Endothelial cell of umbilical vein (primary cell): ENCODE data around the gene RASSF3. TPM values are rescaled to one million over a fixed set of nuclear protein-coding genes. Genes with fewer than 3 reads are reported as not detected.
A peak's percentile ranks its signal among the peaks of the same experiment; 100 is the strongest.

Source experiments
- BruUV-seq: library from RNA; stranded (reverse); fragments of 400-500 nt; replicated peaks from 2 replicates; lab custom pipeline; 2021; lab: Mats Ljungman, UMichigan
- CTCF ChIA-PET: fragments of 300-600, 350-600 bp; sonication (Branson Sonifier 250); formaldehyde crosslinking; loops from one replicate; lab custom pipeline; 2021; ENCODE audit warnings: antibody characterized with exemption, inconsistent platforms; lab: Charles Lee
- POLR2A ChIA-PET: fragments of 300-600, 350-600 bp; sonication (Branson Sonifier 250); formaldehyde crosslinking; loops from one replicate; lab custom pipeline; 2021; ENCODE audit warnings: antibody characterized with exemption, inconsistent platforms; lab: Charles Lee
- DNase-seq: peaks from one replicate; pipeline ENCODE4 v3.0.0-alpha.2; 2011; ENCODE audit warnings: low read depth, low spot score
- FAIRE-seq: peaks from 2 replicates; lab custom pipeline; 2011; peaks lifted over from hg19 to GRCh38; lab: Jason Lieb, UNC
- H2AFZ ChIP-seq: 2 replicates; pipeline ENCODE4 v1.6.0; 2012; ENCODE audit warnings: low read depth, low read length, control low read depth, inconsistent platforms
- H3K27ac ChIP-seq: 2 replicates; pipeline ENCODE4 v1.5.1; 2011; ENCODE audit warnings: low read depth, mild to moderate bottlenecking, control low read depth, low read length, moderate library complexity; ENCODE audit not compliant: insufficient read depth
- H3K27me3 ChIP-seq, 2 experiments: 2 replicates each; pipeline versions ENCODE4 v1.6.0 to v1.6.1; 2011; ENCODE audit warnings: low read length in 2 of 2, mixed read lengths in 1 of 2; ENCODE audit not compliant: control insufficient read depth in 2 of 2, insufficient read depth in 2 of 2
- H3K36me3 ChIP-seq, 2 experiments: 2 replicates in 1 of 2; 3 replicates in 1 of 2; pipeline ENCODE4 v1.5.1; 2011; ENCODE audit warnings: low read length in 2 of 2, mild to moderate bottlenecking in 1 of 2, moderate library complexity in 1 of 2; ENCODE audit not compliant: control insufficient read depth in 2 of 2, insufficient read depth in 2 of 2; ENCODE audit errors: extremely low read depth in 1 of 2
- H3K4me1 ChIP-seq: 3 replicates; pipeline ENCODE4 v1.5.1; 2011; ENCODE audit warnings: mild to moderate bottlenecking, low read length; ENCODE audit not compliant: control insufficient read depth, insufficient read depth; ENCODE audit errors: extremely low read depth
- H3K4me2 ChIP-seq: 2 replicates; pipeline ENCODE4 v1.6.1; 2011; ENCODE audit warnings: low read length, control low read depth, mixed read lengths; ENCODE audit not compliant: insufficient read depth
- H3K4me3 ChIP-seq, 3 experiments: fragments of 200-600 bp in 1 of 3; sonication (generic), shearing (Covaris generic) in 1 of 3; replicated peaks in 1 of 3; 2 replicates each; pipeline ENCODE4 v1.5.1; 2011 to 2016; ENCODE audit warnings: control low read depth in 3 of 3, low read length in 3 of 3, mild to moderate bottlenecking in 2 of 3, inconsistent platforms in 1 of 3, low read depth in 1 of 3, moderate library complexity in 1 of 3; ENCODE audit not compliant: insufficient read depth in 1 of 3
- H3K79me2 ChIP-seq: 2 replicates; pipeline ENCODE4 v1.6.0; 2012; ENCODE audit warnings: low read length, inconsistent platforms; ENCODE audit not compliant: control insufficient read depth, insufficient read depth
- H3K9ac ChIP-seq: replicated peaks from 2 replicates; pipeline ENCODE3; 2011; ENCODE audit warnings: low read length, control low read depth; ENCODE audit not compliant: insufficient read depth; ENCODE audit errors: extremely low read depth
- H3K9me1 ChIP-seq: replicated peaks from 3 replicates; pipeline ENCODE4 v1.6.0; 2011; ENCODE audit warnings: mild to moderate bottlenecking, low read length; ENCODE audit not compliant: control insufficient read depth, insufficient read depth; ENCODE audit errors: extremely low read depth
- H3K9me3 ChIP-seq: replicated peaks from 2 replicates; pipeline ENCODE4 v1.5.1; 2012; ENCODE audit warnings: low read length, inconsistent platforms; ENCODE audit not compliant: control insufficient read depth, insufficient read depth
- H4K20me1 ChIP-seq: replicated peaks from 2 replicates; pipeline ENCODE3; 2011; ENCODE audit warnings: mild to moderate bottlenecking, low read length; ENCODE audit not compliant: control insufficient read depth, insufficient read depth; ENCODE audit errors: extremely low read depth
- CTCF ChIP-seq, 2 donors: IDR thresholded peaks; 1 replicate in 1 of 2; 2 replicates in 1 of 2; pipeline ENCODE4 v1.5.1; 2011; ENCODE audit warnings: low read length in 2 of 2, mild to moderate bottlenecking in 2 of 2, moderate library complexity in 2 of 2, control low read depth in 1 of 2, inconsistent platforms in 1 of 2, low read depth in 1 of 2; ENCODE audit not compliant: insufficient read depth in 1 of 2; ENCODE audit errors: extremely low read depth in 1 of 2
- EZH2 ChIP-seq: IDR thresholded peaks from 2 replicates; pipeline ENCODE4 v1.6.1; 2012; ENCODE audit warnings: borderline replicate concordance, low read depth, mild to moderate bottlenecking, moderate library complexity, low read length, inconsistent platforms; ENCODE audit not compliant: severe bottlenecking
- FOS ChIP-seq: IDR thresholded peaks from 2 replicates; pipeline ENCODE4 v1.6.1; 2011; ENCODE audit warnings: mild to moderate bottlenecking, low read length, moderate library complexity, borderline replicate concordance; ENCODE audit not compliant: insufficient read depth
- GATA2 ChIP-seq: IDR thresholded peaks from 2 replicates; pipeline ENCODE4 v1.7.0; 2011; ENCODE audit warnings: low read depth, mild to moderate bottlenecking, moderate library complexity, mixed read lengths, low read length; ENCODE audit not compliant: insufficient read length, insufficient read depth
- JUN ChIP-seq: IDR thresholded peaks from 2 replicates; pipeline ENCODE4 v1.6.1; 2011; ENCODE audit warnings: borderline replicate concordance, low read depth; ENCODE audit not compliant: insufficient read length, insufficient read depth
- MAX ChIP-seq: IDR thresholded peaks from 2 replicates; pipeline ENCODE4 v1.6.1; 2011; ENCODE audit not compliant: insufficient read depth, insufficient read length
- MYC ChIP-seq: IDR thresholded peaks from one replicate; pipeline ENCODE4 v1.6.1; 2011; ENCODE audit warnings: mild to moderate bottlenecking, low read depth, low read length
- POLR2A ChIP-seq: IDR thresholded peaks from 2 replicates; pipeline ENCODE4 v1.6.1; 2012; ENCODE audit warnings: low read depth, mild to moderate bottlenecking, control low read depth, low read length
- POLR2AphosphoS5 ChIP-seq: IDR thresholded peaks from 2 replicates; pipeline ENCODE4 v1.6.1; 2012; ENCODE audit warnings: low read depth, mild to moderate bottlenecking, control low read depth, low read length, moderate library complexity; ENCODE audit not compliant: insufficient read depth
- dilution Hi-C: fragments of 300-500 bp; cut with MboI; formaldehyde crosslinking; loops from one replicate; pipeline ENCODE4 v1.15.0; 2019; ENCODE audit warnings: low sequenced_read_pairs; ENCODE audit not compliant: extremely low pct_ligation_motif_present
- intact Hi-C: fragments of 100-400 bp; cut with micrococcal nuclease; formaldehyde crosslinking; loops from one replicate; pipeline ENCODE4 v1.10.0; 2022
- polyA plus RNA-seq, 4 experiments: library from polyadenylated mRNA; depleted of rRNA in 3 of 4; stranded (reverse) in 3 of 4; unstranded in 1 of 4; fragments of >200 nt; gene quantifications; 2 replicates each; pipeline versions ENCODE4 v1.2.1 to v1.2.3, GENCODE V29; 2011 to 2012; ENCODE audit warnings: missing spikeins in 1 of 4
- total RNA-seq: library from RNA; stranded (reverse); gene quantifications from 2 replicates; pipeline ENCODE4 v1.2.3, GENCODE V29; 2021

The RASSF3 gene
- total and polyA plus RNA-seq, 2 donors (not counting 3 experiments of a cell fraction or from before 2014, with no cell fraction given), result 20.2 to 60.8 TPM

DNA sequence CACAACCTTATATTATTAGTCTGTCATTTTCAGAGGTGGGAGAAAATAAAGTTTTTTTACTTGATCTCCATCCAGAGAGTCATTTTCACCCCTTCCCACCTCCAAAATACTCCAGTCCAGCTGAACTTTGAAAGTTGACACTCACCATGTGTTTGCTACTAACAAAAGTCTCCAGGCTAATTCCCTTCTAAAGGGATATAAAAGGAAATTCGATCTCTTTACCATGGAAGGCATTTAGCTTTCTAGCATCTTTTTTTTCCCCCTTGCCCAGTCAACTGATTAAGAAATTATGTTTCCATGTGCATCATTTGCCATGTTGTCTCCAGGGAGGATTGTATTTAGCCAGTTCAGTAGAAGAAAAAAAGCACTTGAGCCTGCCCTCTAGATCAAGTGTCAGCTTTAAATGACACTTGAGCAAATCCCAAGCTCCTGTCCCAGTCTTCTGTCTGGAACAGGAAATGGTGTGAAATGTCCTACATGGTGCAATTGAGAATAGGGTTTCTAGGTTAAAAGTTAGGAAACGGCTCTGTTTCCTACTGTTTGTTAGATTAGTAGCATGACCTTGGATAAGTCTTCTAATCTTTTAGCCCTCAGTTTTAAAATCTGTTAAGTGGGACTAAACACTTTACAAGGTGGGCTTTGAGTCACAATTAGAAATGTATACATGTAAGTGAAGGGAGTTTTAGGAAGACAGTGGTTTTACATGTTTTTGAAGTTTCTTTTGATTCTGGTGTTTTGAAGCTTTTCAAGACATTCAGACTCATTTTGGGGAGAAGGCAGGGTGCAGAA lies 81.7 kb downstream of the RASSF3 start:
- no peak overlapping the region for H3K9ac ChIP-seq
- intact Hi-C loops, result no loop called here

More for the DNA sequence above, 81.7 kb downstream of the RASSF3 start:
- H3K27ac ChIP-seq, result no peak overlapping the region
- dilution Hi-C loops, result no loop called here
- no peak overlapping the region for H3K4me2 ChIP-seq
- H4K20me1 ChIP-seq, result no peaks in the 10 kb centered on the region
- no peak overlapping the region for H3K4me3 ChIP-seq
- H3K27me3 ChIP-seq, result no peaks in the 10 kb centered on the region
- no peak overlapping the region for H2AFZ ChIP-seq
- peaks cover 31% of the 10 kb centered on the region for H3K79me2 ChIP-seq
- BruUV-seq, result no TSS peak
- H3K36me3 ChIP-seq, result peaks cover 11 to 13% of the 10 kb centered on the region in 2 experiments
- DNase-seq (no peak), FAIRE-seq (peak; percentile 4)
- no peaks in the 10 kb centered on the region for H3K9me3 ChIP-seq
- peaks cover 2% of the 10 kb centered on the region for H3K4me1 ChIP-seq
- no peaks in the 10 kb centered on the region for H3K9me1 ChIP-seq
- CTCF ChIA-PET, result interaction anchor here (5.2 kb wide), 1 partner anchor 142 kb away, joined by 26 read pairs; no protein-coding TSS in a partner anchor
- TF ChIP-seq GATA2 (no peak), FOS (no peak), CTCF (IDR thresholded peaks at IDR 0.05; ENCODE audit: extremely low read depth in 1 of 2, insufficient read depth in 1 of 2, low read depth in 1 of 2, low read length in 2 of 2) (no peak), JUN (no peak), POLR2A (no peak), POLR2AphosphoS5 (no peak), MYC (no peak), EZH2 (no peak), MAX (no peak)
- POLR2A ChIA-PET, result no interaction called here
